IgD-negative memory B cell (primary cell): ENCODE data around the gene NLGN4X. TPM values are rescaled to one million over a fixed set of nuclear protein-coding genes. Genes with fewer than 3 reads are reported as not detected.
"Not testable (repeated sequence)": the region's sequence is repeated elsewhere in the genome, so short reads cannot be mapped to it uniquely, and the experiment has no call there.

Experiments
- H3K27ac Mint-ChIP-seq, 3 donors: one replicate each; pipeline ENCODE4 v1.8.0; 2020 to 2022; ENCODE audit warnings: mild to moderate bottlenecking in 3 of 3, mixed read lengths in 3 of 3, moderate library complexity in 1 of 3
- H3K27me3 Mint-ChIP-seq: one replicate; pipeline ENCODE4 v1.8.0; 2021; ENCODE audit warnings: mixed read lengths
- H3K36me3 Mint-ChIP-seq: one replicate; pipeline ENCODE4 v1.8.0; 2020; ENCODE audit warnings: mild to moderate bottlenecking, mixed read lengths
- H3K4me1 Mint-ChIP-seq, 3 donors: one replicate each; pipeline ENCODE4 v1.8.0; 2020 to 2022; ENCODE audit warnings: mixed read lengths in 3 of 3, mild to moderate bottlenecking in 1 of 3
- H3K4me3 Mint-ChIP-seq, 4 donors: one replicate each; pipeline ENCODE4 v1.8.0; 2020 to 2022; ENCODE audit warnings: mild to moderate bottlenecking in 4 of 4, mixed read lengths in 4 of 4, moderate library complexity in 3 of 4
- H3K9me3 Mint-ChIP-seq, 3 donors: one replicate each; pipeline ENCODE4 v1.8.0; 2020 to 2021; ENCODE audit warnings: mixed read lengths in 3 of 3, mild to moderate bottlenecking in 1 of 3
- polyA plus RNA-seq: library from polyadenylated mRNA; unstranded; fragments of 300-500 nt; fragmentation: Illumina TruSeq; gene quantifications from one replicate; pipeline ENCODE4 v1.2.3, GENCODE V29; 2021

NLGN4X gene
- polyA plus RNA-seq, 1 donor from 2014 or later = not detected

GRCh38 chrX:5907207-5907606 is 321.5 kb downstream of the NLGN4X start:
- no peaks in the 10 kb centered on the region for H3K27me3 Mint-ChIP-seq
- no peaks in the 10 kb centered on the region for H3K4me1 Mint-ChIP-seq
- no peaks in the 10 kb centered on the region for H3K36me3 Mint-ChIP-seq
- no peak overlapping the region for H3K27ac Mint-ChIP-seq
- H3K9me3 Mint-ChIP-seq = peaks cover 3 to 4% (median 4%) of the 10 kb centered on the region in 3 donors
- H3K4me3 Mint-ChIP-seq = peak overlapping the region in 1 of 4 donors; percentile 9

- H3K27me3 Mint-ChIP-seq, H3K27ac Mint-ChIP-seq, H3K36me3 Mint-ChIP-seq, H3K9me3 Mint-ChIP-seq, H3K4me3 Mint-ChIP-seq, H3K4me1 Mint-ChIP-seq: not testable (repeated sequence)
Observed at GRCh38 chrX:5903586-5904190, 325.0 kb downstream of the NLGN4X start.

- no peaks in the 10 kb centered on the region for H3K27me3 Mint-ChIP-seq
- H3K9me3 Mint-ChIP-seq = no peaks in the 10 kb centered on the region
- H3K36me3 Mint-ChIP-seq = no peaks in the 10 kb centered on the region
- H3K4me3 Mint-ChIP-seq = no peak overlapping the region
- no peaks in the 10 kb centered on the region for H3K4me1 Mint-ChIP-seq
- H3K27ac Mint-ChIP-seq = no peak overlapping the region
Observed at GRCh38 chrX:5898463-5898862, 330.2 kb downstream of the NLGN4X start.

GRCh38 chrX:5891378-5891777 is 337.3 kb downstream of the NLGN4X start:
- Mint-ChIP-seq H3K36me3 (no peaks in the 10 kb centered on the region), H3K27ac (no peak overlapping the region), H3K27me3 (no peaks in the 10 kb centered on the region), H3K4me1 (no peaks in the 10 kb centered on the region), H3K4me3 (no peak overlapping the region), H3K9me3 (peaks cover 0 to 3% (median 0%) of the 10 kb centered on the region in 3 donors)

- H3K27ac Mint-ChIP-seq = no peak overlapping the region
- no peak overlapping the region for H3K4me3 Mint-ChIP-seq
- no peaks in the 10 kb centered on the region for H3K27me3 Mint-ChIP-seq
- peaks cover 0 to 1% (median 0%) of the 10 kb centered on the region in 3 donors for H3K9me3 Mint-ChIP-seq
- peaks cover 2% of the 10 kb centered on the region for H3K36me3 Mint-ChIP-seq
- no peaks in the 10 kb centered on the region for H3K4me1 Mint-ChIP-seq
Observed at GRCh38 chrX:5876984-5877596, 351.6 kb downstream of the NLGN4X start.

- Mint-ChIP-seq H3K4me3 (no peak overlapping the region), H3K27ac (no peak overlapping the region), H3K27me3 (no peaks in the 10 kb centered on the region), H3K36me3 (peaks cover 2% of the 10 kb centered on the region), H3K9me3 (peaks cover 0 to 4% (median 3%) of the 10 kb centered on the region in 3 donors), H3K4me1 (no peaks in the 10 kb centered on the region)
Observed at GRCh38 chrX:5870238-5870637, 358.4 kb downstream of the NLGN4X start.

GRCh38 chrX:5869786-5870185 is 358.9 kb downstream of the NLGN4X start:
- Mint-ChIP-seq H3K27ac (no peak overlapping the region), H3K4me3 (peak overlapping the region in 1 of 4 donors; percentile 63), H3K4me1 (no peaks in the 10 kb centered on the region), H3K27me3 (no peaks in the 10 kb centered on the region), H3K36me3 (peaks cover 2% of the 10 kb centered on the region), H3K9me3 (peaks cover 0 to 4% (median 3%) of the 10 kb centered on the region in 3 donors)

- no peak overlapping the region for H3K27ac Mint-ChIP-seq
- H3K36me3 Mint-ChIP-seq = no peaks in the 10 kb centered on the region
- no peaks in the 10 kb centered on the region for H3K27me3 Mint-ChIP-seq
- H3K4me3 Mint-ChIP-seq = no peak overlapping the region
- H3K4me1 Mint-ChIP-seq = no peaks in the 10 kb centered on the region
- peaks cover 2 to 4% (median 3%) of the 10 kb centered on the region in 3 donors for H3K9me3 Mint-ChIP-seq
Observed at GRCh38 chrX:5867778-5868177, 360.9 kb downstream of the NLGN4X start.

- Mint-ChIP-seq H3K4me3 (no peak overlapping the region), H3K27me3 (no peaks in the 10 kb centered on the region), H3K36me3 (no peaks in the 10 kb centered on the region), H3K9me3 (peaks cover 0 to 4% (median 2%) of the 10 kb centered on the region in 3 donors), H3K4me1 (peaks cover 0 to 4% (median 2%) of the 10 kb centered on the region in 3 donors), H3K27ac (no peak overlapping the region)
Observed at GRCh38 chrX:5857232-5857631, 371.4 kb downstream of the NLGN4X start.

GRCh38 chrX:5852941-5853340 is 375.7 kb downstream of the NLGN4X start:
- no peaks in the 10 kb centered on the region for H3K27me3 Mint-ChIP-seq
- H3K27ac Mint-ChIP-seq = peak overlapping the region in 1 of 3 donors; percentile 64
- peaks cover 0 to 3% (median 2%) of the 10 kb centered on the region in 3 donors for H3K9me3 Mint-ChIP-seq

GRCh38 chrX:5842601-5843000 is 386.1 kb downstream of the NLGN4X start:
- H3K36me3 Mint-ChIP-seq = no peaks in the 10 kb centered on the region
- no peak overlapping the region for H3K4me3 Mint-ChIP-seq
- H3K9me3 Mint-ChIP-seq = peaks cover 0 to 8% (median 6%) of the 10 kb centered on the region in 3 donors
- no peaks in the 10 kb centered on the region for H3K4me1 Mint-ChIP-seq
- peaks cover 2% of the 10 kb centered on the region for H3K27me3 Mint-ChIP-seq
- H3K27ac Mint-ChIP-seq = no peak overlapping the region

More at GRCh38 chrX:5852941-5853340, 375.7 kb downstream of the NLGN4X start:
- Mint-ChIP-seq H3K4me1 (peaks cover 0 to 4% (median 2%) of the 10 kb centered on the region in 3 donors), H3K36me3 (no peaks in the 10 kb centered on the region), H3K4me3 (no peak overlapping the region)
